LoVo (cell line): ENCODE measurements around the gene UVSSA.

Source experiments
- DNase-seq: peaks from one replicate; pipeline ENCODE4 v3.0.0-alpha.2; 2016; ENCODE audit warnings: low spot score

The UVSSA gene

DNA sequence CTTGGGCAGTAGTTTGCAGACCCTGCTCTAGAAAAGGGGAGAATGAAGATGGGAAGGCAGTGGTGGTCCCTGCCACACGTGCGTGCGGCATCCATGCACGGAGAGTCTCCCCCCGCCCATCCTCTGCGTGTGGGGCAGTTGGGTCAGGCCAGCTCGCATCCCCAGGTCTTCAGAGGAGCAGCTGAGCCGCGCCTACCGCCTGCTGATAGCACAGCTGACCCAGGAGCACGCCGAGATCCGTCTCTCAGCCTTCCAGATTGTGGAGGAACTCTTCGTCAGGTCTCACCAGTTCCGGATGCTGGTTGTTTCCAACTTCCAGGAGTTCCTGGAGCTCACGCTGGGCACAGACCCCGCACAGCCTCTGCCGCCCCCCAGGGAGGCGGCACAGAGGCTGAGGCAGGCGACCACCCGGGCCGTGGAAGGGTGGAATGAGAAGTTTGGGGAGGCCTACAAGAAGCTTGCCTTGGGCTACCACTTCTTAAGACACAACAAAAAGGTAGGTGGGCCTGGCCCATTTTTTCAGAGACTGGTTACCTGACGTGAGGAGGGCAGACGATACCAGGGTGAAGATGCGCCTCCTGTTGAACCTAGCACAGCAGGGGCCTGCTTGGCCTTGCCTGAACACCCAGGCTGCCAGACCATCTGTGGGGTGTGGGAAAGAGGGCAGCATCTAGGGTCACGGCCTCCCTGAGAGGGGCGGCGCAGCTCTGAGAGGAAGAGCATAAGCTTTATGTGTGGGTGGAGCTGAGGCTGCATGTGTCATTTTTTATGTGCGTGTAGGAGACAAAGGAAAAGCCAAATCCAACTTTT lies 2.6 kb downstream of the UVSSA start:
- no peak for DNase-seq

- DNase-seq, result no peak
Observed at GRCh38 chr4:1350169-1350520, 3.1 kb downstream of the UVSSA start.

GRCh38 chr4:1351854-1352566 lies 5.0 kb downstream of the UVSSA start:
- DNase-seq, result peak; percentile 66

DNA sequence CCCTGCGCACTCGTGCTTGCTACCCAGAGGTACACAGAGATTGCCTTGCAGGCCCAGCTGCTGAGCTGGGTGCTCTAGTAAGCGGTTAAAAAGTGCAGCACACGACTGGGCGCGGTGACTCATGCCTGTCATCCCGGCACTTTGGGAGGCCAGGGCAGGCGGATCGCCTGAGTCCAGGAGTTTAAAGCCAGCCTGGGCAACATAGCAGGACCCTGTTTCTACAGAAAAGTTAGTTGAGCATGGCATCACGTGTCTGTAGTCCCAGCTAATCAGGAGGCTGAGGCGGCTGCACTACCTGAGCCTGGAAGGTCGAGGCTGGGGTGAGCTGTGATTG lies 5.5 kb downstream of the UVSSA start:
- DNase-seq, result no peak

DNA sequence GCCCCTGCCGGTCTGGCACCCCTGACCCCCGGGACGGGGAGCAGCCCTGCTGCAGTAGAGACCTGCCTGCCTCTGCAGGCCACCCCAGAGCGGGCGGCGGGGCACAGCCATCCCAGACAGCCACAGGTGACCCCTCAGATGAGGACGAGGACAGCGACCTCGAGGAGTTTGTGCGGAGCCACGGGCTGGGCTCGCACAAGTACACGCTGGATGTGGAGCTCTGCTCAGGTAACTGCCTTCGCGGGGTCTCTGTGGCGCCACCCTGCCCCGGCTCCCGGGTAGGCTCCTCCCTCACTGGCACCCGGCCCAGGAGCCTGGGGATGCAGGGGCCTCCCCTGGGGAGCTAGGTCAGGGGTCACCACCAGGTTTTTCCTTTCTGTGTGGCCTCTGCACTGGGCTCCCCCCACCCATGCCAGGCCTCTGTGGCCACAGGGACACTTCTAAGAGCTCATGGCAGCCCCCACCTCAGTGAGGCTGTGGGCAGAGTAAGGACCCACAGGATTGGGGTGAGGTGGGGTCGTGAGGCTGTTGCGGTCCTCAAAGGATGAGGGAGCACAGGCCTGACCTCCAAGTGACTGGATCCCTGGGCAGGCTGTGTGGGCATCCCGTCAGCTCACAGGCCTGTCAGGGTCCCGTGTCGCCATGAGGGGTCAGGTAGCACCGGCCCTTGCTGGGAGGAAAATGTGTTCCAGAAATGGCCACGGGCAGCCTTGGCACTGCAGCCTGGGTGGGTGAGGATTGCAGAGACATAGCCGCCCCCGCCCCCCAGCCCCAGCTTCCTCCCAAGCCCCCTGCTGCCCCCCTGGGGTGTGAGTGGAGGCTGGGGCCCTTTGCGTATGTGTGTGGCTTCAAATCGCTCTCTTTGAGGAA lies 6.4 kb downstream of the UVSSA start:
- no peak for DNase-seq

DNA sequence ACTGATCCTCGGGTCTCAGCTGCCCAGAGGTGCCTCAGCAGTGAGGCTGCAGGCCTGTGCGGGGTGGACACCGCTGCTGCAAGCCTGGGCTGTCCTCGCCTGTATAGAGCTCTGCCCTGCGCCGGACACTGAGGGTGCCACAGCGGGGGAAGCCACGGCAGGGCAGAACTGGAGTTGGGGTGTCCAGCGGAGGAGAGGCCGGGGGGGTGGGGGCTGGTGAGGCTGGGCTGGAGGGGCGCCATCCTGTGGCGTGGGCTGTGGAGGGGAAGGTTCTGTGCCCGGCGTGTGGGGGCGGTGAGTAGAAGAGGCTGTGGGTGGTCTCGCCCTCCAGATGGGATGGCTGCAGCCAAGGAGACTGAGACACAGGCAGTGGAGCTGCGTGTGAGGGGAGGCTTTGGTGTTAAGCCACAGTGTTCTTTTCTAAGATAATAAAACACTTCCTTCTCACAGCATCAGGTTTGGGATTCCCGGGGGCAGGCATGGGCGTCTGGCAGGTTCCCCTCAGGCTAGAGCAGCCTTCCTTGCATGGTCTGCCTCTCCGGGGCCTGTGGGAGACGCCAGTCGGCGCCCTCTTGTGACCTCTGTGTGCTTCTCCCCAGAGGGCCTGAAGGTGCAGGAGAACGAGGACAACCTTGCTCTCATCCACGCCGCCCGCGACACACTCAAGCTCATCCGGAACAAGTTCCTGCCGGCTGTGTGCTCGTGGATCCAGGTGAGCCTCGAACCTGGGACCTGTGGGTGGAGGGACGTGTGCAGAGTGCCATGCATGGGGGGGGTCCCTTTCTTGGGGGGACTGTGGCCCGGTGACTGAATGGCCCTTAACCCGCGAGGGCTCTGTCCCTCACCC lies 7.4 kb downstream of the UVSSA start:
- DNase-seq, result no peak

DNA sequence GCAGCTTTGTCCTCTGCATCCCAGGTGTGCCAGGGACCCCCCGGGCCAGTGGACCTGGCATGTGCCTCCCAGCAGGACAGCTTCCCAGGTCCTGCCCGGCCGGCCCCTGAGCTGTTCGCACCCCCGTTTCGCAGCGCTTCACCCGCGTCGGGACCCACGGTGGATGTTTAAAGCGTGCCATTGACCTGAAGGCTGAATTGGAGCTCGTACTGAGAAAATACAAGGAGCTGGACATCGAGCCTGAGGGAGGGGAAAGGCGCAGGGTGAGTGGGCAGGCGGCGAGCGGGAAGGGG lies 7.9 kb downstream of the UVSSA start:
- DNase-seq, result no peak

- DNase-seq, result no peak
Observed at GRCh38 chr4:1355378-1355777, 8.4 kb downstream of the UVSSA start.

GRCh38 chr4:1356181-1356998 lies 9.4 kb downstream of the UVSSA start:
- no peak for DNase-seq

DNA sequence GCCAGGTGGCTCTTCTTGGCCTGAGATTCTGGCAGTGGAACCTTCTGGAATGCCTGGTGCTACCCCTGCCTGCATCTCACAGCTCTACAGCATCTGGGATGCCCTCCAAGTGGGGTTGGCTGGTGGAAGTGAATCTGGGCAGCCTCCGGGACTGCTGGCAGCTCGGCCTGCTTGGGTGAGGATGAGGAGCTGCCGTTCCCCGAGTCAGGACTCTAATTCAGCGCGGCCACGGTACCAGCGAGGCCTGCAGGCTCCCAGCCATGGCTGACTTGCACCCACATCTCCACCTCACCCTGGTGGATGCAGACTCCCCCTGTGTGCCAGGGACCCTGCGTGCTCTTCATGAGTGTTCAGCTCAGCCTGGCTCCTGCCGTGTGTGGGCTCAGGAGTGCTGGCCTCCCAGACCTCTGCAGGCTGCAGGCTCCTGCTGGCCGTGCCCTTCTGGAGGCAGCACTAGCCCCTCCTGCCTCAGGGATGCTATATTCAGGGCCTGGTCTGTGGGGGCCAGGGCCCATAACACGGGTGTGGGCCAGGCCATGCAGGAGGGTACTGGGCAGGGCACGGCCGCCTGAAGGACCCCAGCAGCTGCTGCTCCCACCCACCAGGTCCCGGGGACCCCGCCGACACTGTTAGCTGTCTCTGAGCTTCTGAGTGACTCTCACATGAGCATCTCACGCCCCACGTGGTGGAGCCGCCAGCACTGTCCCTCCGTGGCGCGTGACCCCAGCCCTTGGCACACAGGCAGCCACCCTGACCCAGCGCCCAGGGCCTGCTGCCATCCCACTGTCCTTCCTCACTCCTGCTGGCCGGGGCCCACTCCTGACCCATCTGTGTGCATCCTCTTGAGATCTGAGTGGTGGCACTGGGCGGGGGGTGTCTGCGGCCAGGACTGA lies 10.6 kb downstream of the UVSSA start:
- no peak for DNase-seq

DNA sequence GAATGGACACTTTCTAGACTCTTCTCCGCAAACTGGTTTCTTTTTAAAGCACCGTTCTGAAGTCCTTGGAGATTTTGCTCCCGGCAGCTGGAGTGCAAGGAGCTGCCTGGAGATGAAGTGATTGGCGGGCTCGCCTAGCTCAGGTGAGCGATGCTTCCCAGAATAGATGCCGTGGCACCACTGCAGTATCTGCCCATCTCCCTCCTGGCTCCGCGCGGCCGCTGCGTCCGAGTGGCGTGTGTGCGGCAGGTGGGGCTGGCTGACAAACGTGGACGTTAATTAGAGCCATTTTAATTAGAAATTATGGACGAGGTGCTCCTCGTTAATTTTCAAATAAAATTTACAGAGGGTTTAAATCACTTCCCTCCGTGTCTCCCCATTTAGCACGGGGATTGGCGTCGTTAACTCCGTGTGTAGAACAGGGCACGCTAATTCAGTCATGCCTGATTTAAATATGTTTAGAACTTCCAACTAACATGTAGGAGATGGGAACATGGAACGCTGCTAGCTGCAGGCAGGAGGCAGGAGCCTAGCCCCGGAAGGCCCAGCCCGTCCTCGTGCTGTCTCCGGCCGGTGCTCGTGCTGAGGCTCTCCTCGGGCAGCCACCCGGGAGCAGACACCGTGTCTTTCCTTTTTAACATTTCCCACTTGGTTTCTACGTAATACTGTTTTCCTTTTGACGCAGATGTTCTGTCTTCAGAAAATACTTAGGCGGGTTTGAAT lies 11.6 kb downstream of the UVSSA start:
- DNase-seq, result no peak

DNA sequence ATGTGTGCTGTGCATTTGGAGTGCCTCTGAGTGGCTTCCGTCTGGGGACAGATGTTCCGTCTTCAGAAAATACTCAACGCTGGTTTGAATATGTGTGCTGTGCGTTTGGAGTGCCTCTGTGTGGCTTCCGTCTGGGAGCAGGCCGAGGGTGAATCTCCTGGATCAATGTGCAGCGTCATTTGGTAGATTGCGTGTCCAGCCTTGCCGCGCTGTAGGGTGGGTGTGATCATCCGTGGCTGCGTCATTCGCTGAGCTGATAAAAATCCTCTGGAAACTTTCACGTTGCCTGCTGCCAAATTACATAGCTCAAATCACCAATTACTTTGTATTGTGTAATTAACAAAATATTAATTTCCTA lies 12.1 kb downstream of the UVSSA start:
- no peak for DNase-seq

GRCh38 chr4:1359976-1360375 lies 13.0 kb downstream of the UVSSA start:
- no peak for DNase-seq

- DNase-seq, result no peak
Observed at GRCh38 chr4:1360423-1361283, 13.6 kb downstream of the UVSSA start.

- no peak for DNase-seq
Observed at GRCh38 chr4:1361431-1361830, 14.4 kb downstream of the UVSSA start.

DNA sequence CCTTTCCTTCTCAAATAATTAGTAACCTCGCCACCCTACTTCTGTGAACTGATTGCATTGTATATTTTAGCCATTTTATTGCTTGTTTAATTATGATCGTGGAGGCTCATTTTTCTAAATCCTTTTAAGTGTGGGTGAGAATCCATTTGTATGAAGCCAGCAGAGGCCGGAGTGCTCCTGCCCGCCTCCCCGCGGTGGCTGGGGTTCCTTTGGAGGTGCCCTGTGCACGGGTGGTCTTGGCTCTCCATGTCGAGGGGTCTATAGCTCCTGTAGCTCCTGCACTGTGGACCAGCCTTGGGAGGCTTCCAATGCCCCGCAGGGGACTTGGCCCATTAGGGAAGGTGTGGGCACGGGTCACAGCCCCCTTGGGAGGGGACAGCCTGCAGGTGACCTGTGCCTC lies 15.0 kb downstream of the UVSSA start:
- DNase-seq, result no peak

GRCh38 chr4:1362521-1362920 lies 15.5 kb downstream of the UVSSA start:
- DNase-seq, result no peak

DNA sequence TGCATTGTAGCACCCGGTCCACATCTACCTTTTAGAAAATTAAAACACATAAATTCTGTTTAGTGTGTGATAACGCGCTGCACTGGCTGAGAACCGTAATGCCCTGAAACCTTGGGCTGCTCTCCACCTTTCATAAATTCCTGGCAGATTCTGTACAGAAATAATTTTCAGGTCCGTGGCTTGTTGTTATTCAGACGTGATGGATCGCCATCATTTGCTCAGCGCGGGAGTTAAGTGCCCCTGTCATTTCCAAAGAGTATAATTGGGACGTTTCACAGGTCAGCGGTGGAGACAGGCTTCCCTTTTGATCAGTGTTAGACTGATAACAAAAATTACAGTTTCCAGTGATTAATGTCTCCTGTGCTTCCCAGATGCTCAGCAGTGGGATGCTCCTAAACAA lies 16.5 kb downstream of the UVSSA start:
- no peak for DNase-seq

DNA sequence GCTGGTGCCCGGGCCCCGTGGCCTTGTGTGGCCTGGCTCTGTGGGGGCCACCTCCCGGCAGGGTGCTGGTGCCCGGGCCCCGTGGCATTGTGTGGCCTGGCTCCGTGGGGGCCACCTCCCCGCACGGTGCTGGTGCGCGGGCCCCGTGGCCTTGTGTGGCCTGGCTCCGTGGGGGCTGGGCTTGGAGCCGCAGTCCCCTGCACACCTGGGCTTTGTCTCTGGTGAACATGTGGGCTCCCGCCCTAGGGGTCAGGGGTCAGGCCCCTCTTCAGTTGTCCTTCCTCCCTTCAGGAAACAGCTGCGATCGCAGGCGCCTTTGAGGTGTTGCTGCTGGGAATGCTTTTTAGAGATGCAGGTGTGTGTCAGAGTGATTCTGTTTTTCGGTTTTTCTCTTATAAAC lies 17.2 kb downstream of the UVSSA start:
- no peak for DNase-seq
